GM10847 (cell line): Measurements from ENCODE around the gene CMTM3.

ENCODE experiments used
- POLR2A ChIP-seq: IDR thresholded peaks from 2 replicates; pipeline ENCODE4 v1.6.1; 2011; ENCODE audit not compliant: insufficient read length; ENCODE audit errors: extremely low read depth

The CMTM3 gene

GRCh38 chr16:66598111-66598510 is 6.4 kb upstream of the CMTM3 start:
- TF ChIP-seq POLR2A = no peak

- TF ChIP-seq POLR2A = no peak
Observed at GRCh38 chr16:66599726-66600125, 4.8 kb upstream of the CMTM3 start.

- TF ChIP-seq POLR2A = no peak
Observed at GRCh38 chr16:66600477-66600876, 4.0 kb upstream of the CMTM3 start.

GRCh38 chr16:66601471-66601870 is 3.0 kb upstream of the CMTM3 start:
- TF ChIP-seq POLR2A = no peak

- no peak for TF ChIP-seq POLR2A
Observed at GRCh38 chr16:66603537-66604375, 748 bp upstream of the CMTM3 start.

GRCh38 chr16:66605177-66605978 is 874 bp downstream of the CMTM3 start:
- no peak for TF ChIP-seq POLR2A

- no peak for TF ChIP-seq POLR2A
Observed at GRCh38 chr16:66605979-66606751, 1.7 kb downstream of the CMTM3 start.

GRCh38 chr16:66608241-66609138 is 4.0 kb downstream of the CMTM3 start:
- no peak for TF ChIP-seq POLR2A

GRCh38 chr16:66609139-66609510 is 4.6 kb downstream of the CMTM3 start:
- no peak for TF ChIP-seq POLR2A

- no peak for TF ChIP-seq POLR2A
Observed at GRCh38 chr16:66610111-66610820, 5.8 kb downstream of the CMTM3 start.

- no peak for TF ChIP-seq POLR2A
Observed at GRCh38 chr16:66612422-66612821, 7.9 kb downstream of the CMTM3 start.

GRCh38 chr16:66614161-66614802 is 9.8 kb downstream of the CMTM3 start:
- TF ChIP-seq POLR2A = no peak

- TF ChIP-seq POLR2A = no peak
Observed at GRCh38 chr16:66616169-66616568, 11.7 kb downstream of the CMTM3 start.

GRCh38 chr16:66616592-66616991 is 12.1 kb downstream of the CMTM3 start:
- TF ChIP-seq POLR2A = no peak

- TF ChIP-seq POLR2A = no peak
Observed at GRCh38 chr16:66617010-66617434, 12.5 kb downstream of the CMTM3 start.
